Activated T-helper 1 cell treated with anti-CD3 and anti-CD28 coated beads, Interleukin-12 subunit alpha, Interleukin-12 subunit beta, Interleukin-2, Interleukin-4 antibody, amounts not matched to agents 30 ng/mL and 10 ng/mL and 1 ng/mL, durations not matched to agents 14 hours and 24 hours and 36 hours (primary cell): ENCODE measurements around the gene USP32. TPM values are rescaled to one million over a fixed set of nuclear protein-coding genes. Genes with fewer than 3 reads are reported as not detected.
A peak's percentile ranks its signal among the peaks of the same experiment; 100 is the strongest.
"Not testable (repeated sequence)": the region's sequence is repeated elsewhere in the genome, so short reads cannot be mapped to it uniquely, and the experiment has no call there.

ENCODE experiments used
- DNase-seq: peaks from one replicate; pipeline ENCODE4 v3.0.0; 2021; ENCODE audit warnings: low spot score
- H3K27ac Mint-ChIP-seq: one replicate; pipeline ENCODE4 v1.8.0; 2021; ENCODE audit warnings: mild to moderate bottlenecking, mixed read lengths
- H3K27me3 Mint-ChIP-seq: one replicate; pipeline ENCODE4 v1.8.0; 2022; ENCODE audit warnings: mild to moderate bottlenecking, moderate library complexity, mixed read lengths; ENCODE audit not compliant: insufficient read depth
- H3K36me3 Mint-ChIP-seq: one replicate; pipeline ENCODE4 v1.8.0; 2021; ENCODE audit warnings: low read depth, mixed read lengths
- H3K4me1 Mint-ChIP-seq: one replicate; pipeline ENCODE4 v1.8.0; 2021; ENCODE audit warnings: low read depth, mixed read lengths
- H3K4me3 Mint-ChIP-seq: one replicate; pipeline ENCODE4 v1.8.0; 2021; ENCODE audit warnings: mild to moderate bottlenecking, moderate library complexity, mixed read lengths
- H3K9me3 Mint-ChIP-seq: one replicate; pipeline ENCODE4 v1.8.0; 2021; ENCODE audit warnings: mixed read lengths
- intact Hi-C: fragments of 100-400 bp; cut with micrococcal nuclease; formaldehyde crosslinking; loops from one replicate; pipeline ENCODE4 v1.15.1; 2024
- total RNA-seq: library from RNA; stranded (reverse); gene quantifications from 2 replicates; pipeline ENCODE4 v1.2.3, GENCODE V29; 2022

USP32 gene
- total RNA-seq, 1 donor from 2014 or later, result 30.5 TPM

- no peak for DNase-seq
- Mint-ChIP-seq H3K4me1 (peaks cover 11% of the 10 kb centered on the region), H3K27me3 (no peaks in the 10 kb centered on the region), H3K9me3 (no peaks in the 10 kb centered on the region), H3K36me3 (peaks cover 9% of the 10 kb centered on the region), H3K27ac (no peak overlapping the region), H3K4me3 (no peak overlapping the region)
- intact Hi-C loops, result no loop called here
These were observed 61.2 kb downstream of the USP32 start for GRCh38 chr17:60330731-60331130.

DNA sequence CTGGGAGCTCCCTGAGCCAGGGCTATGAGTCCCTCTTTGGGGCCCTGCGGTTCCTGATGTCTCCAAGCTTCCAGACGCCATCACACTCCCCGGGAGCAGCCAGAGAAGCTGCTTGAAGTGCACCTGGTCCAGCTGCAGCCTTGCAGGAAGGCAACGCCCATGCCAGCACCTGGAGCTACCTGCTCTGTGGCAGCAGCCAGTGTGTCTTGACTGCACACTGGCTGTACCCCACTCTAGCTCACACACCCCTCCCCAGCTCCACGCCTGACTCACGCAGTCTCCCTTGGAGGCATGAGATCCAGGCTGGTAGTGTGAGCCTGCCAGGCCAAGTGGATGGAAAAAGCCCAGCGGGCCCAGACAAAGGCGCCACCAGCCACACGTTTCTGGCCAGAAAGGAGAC lies 63.3 kb downstream of the USP32 start:
- no peak for DNase-seq
- H3K27ac Mint-ChIP-seq, result no peak overlapping the region
- peaks cover 2% of the 10 kb centered on the region for H3K4me1 Mint-ChIP-seq
- peaks cover 7% of the 10 kb centered on the region for H3K36me3 Mint-ChIP-seq
- H3K27me3 Mint-ChIP-seq, result no peaks in the 10 kb centered on the region
- no peaks in the 10 kb centered on the region for H3K9me3 Mint-ChIP-seq
- H3K4me3 Mint-ChIP-seq, result no peak overlapping the region
- intact Hi-C loops, result no loop called here

- H3K9me3 Mint-ChIP-seq, result no peaks in the 10 kb centered on the region
- H3K27ac Mint-ChIP-seq, result no peak overlapping the region
- intact Hi-C loops, result no loop called here
- DNase-seq, result no peak
- H3K36me3 Mint-ChIP-seq, result peaks cover 7% of the 10 kb centered on the region
- no peaks in the 10 kb centered on the region for H3K4me1 Mint-ChIP-seq
- H3K27me3 Mint-ChIP-seq, result no peaks in the 10 kb centered on the region
- no peak overlapping the region for H3K4me3 Mint-ChIP-seq
These were observed 64.0 kb downstream of the USP32 start for GRCh38 chr17:60327901-60328273.

- H3K27me3 Mint-ChIP-seq, result no peaks in the 10 kb centered on the region
- no peaks in the 10 kb centered on the region for H3K4me1 Mint-ChIP-seq
- H3K4me3 Mint-ChIP-seq, result no peak overlapping the region
- no peak for DNase-seq
- intact Hi-C loops, result no loop called here
- no peak overlapping the region for H3K27ac Mint-ChIP-seq
- H3K36me3 Mint-ChIP-seq, result peaks cover 4% of the 10 kb centered on the region
- no peaks in the 10 kb centered on the region for H3K9me3 Mint-ChIP-seq
These were observed 64.6 kb downstream of the USP32 start for GRCh38 chr17:60327134-60327900.

- peaks cover 4% of the 10 kb centered on the region for H3K36me3 Mint-ChIP-seq
- intact Hi-C loops, result no loop called here
- no peak overlapping the region for H3K4me3 Mint-ChIP-seq
- H3K4me1 Mint-ChIP-seq, result no peaks in the 10 kb centered on the region
- no peak for DNase-seq
- H3K27me3 Mint-ChIP-seq, result no peaks in the 10 kb centered on the region
- H3K9me3 Mint-ChIP-seq, result no peaks in the 10 kb centered on the region
- no peak overlapping the region for H3K27ac Mint-ChIP-seq
These were observed 65.2 kb downstream of the USP32 start for GRCh38 chr17:60326702-60327101.

DNA sequence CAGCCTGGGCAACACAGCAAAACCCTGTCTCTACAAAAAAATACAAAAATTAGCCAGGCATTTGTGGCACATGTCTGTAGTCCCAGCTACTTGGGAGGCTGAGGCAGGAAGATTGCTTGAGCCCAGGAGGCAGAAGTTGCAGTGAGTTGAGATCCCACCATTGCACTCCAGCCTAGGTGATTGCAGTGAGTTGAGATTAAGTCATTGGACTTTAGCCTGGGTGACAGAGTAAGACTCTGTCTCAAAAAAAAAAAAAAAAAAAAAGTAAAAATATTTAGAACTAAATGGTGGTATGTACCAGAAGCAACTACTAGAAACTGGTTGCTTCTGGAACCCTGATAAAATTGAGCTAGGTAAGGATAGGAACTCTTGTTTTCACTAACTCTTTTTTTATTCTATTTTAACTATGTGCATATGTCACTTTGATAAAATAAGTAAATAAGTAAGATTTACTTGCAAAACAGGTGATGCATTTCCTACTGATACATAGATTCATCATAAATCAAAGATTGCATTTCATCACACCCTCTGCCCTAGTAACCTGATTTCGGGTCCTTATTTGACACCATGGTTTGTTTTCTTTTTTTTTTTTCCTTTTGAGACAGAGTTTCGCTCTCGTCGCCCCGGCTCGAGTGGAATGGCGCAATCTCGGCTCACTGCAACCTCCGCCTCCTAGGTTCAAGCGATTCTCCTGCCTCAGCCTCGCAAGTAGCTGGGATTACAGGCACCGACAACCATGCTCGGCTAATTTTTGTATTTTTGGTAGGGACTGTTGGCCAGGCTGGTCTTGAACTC lies 66.0 kb downstream of the USP32 start:
- intact Hi-C loops, result no loop called here
- H3K4me3 Mint-ChIP-seq, result no peak overlapping the region
- no peaks in the 10 kb centered on the region for H3K9me3 Mint-ChIP-seq
- DNase-seq, result no peak
- H3K27ac Mint-ChIP-seq, result no peak overlapping the region
- no peaks in the 10 kb centered on the region for H3K27me3 Mint-ChIP-seq
- H3K36me3 Mint-ChIP-seq, result peaks cover 4% of the 10 kb centered on the region
- no peaks in the 10 kb centered on the region for H3K4me1 Mint-ChIP-seq

- H3K36me3 Mint-ChIP-seq, result no peaks in the 10 kb centered on the region
- H3K27ac Mint-ChIP-seq, result no peak overlapping the region
- H3K27me3 Mint-ChIP-seq, result no peaks in the 10 kb centered on the region
- intact Hi-C loops, result no loop called here
- no peak for DNase-seq
- H3K4me3 Mint-ChIP-seq, result no peak overlapping the region
- no peaks in the 10 kb centered on the region for H3K4me1 Mint-ChIP-seq
- no peaks in the 10 kb centered on the region for H3K9me3 Mint-ChIP-seq
These were observed 68.2 kb downstream of the USP32 start for GRCh38 chr17:60323754-60324153.

GRCh38 chr17:60322056-60322387 lies 69.9 kb downstream of the USP32 start:
- no peaks in the 10 kb centered on the region for H3K27me3 Mint-ChIP-seq
- no peaks in the 10 kb centered on the region for H3K9me3 Mint-ChIP-seq
- H3K4me1 Mint-ChIP-seq, result no peaks in the 10 kb centered on the region
- H3K4me3 Mint-ChIP-seq, result no peak overlapping the region
- intact Hi-C loops, result no loop called here
- no peaks in the 10 kb centered on the region for H3K36me3 Mint-ChIP-seq
- no peak overlapping the region for H3K27ac Mint-ChIP-seq
- no peak for DNase-seq

GRCh38 chr17:60321336-60322055 lies 70.4 kb downstream of the USP32 start:
- H3K27ac Mint-ChIP-seq, result no peak overlapping the region
- no peaks in the 10 kb centered on the region for H3K9me3 Mint-ChIP-seq
- H3K4me1 Mint-ChIP-seq, result no peaks in the 10 kb centered on the region
- intact Hi-C loops, result no loop called here
- no peaks in the 10 kb centered on the region for H3K36me3 Mint-ChIP-seq
- H3K4me3 Mint-ChIP-seq, result no peak overlapping the region
- DNase-seq, result no peak
- no peaks in the 10 kb centered on the region for H3K27me3 Mint-ChIP-seq

DNA sequence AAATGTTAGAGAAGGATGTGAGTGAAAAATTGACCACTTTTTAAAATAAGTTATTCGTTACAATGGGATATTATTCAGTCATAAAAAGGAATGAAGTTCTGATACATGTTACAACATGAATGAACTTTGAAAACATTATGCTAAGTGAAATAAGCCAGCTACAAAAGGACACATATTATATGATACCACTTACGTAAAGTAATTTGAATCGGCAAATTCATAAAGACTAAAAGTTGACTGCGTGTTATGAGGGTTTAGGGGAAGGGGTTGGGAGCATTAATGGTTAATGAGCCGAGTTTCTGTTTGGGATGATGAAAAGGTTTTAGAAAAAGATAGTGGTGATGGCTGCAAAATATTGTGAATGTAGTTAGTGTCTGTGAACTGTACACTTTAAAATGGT lies 73.1 kb downstream of the USP32 start:
- Mint-ChIP-seq H3K27ac (no peak overlapping the region), H3K36me3 (no peaks in the 10 kb centered on the region), H3K9me3 (no peaks in the 10 kb centered on the region), H3K4me1 (peaks cover 7% of the 10 kb centered on the region), H3K4me3 (no peak overlapping the region), H3K27me3 (no peaks in the 10 kb centered on the region)
- intact Hi-C loops, result no loop called here
- no peak for DNase-seq

DNA sequence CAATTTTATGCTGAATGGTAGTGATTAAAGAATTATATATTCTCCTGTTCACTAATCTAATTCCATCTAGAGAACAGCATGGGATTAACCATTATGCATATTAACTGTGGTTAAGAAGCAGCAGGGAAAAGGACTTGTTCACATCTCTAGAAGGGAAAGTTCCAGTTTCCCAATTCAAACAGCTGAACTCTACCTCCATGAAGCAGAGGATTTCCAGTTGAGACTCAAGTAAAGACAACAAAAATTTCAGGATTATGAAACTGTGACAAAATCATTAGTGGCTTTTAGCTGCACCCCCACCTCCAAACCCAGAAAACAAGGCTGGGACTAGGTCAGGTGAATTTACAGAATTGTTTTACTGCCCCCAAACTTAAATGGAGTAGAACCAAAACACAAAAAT lies 73.6 kb downstream of the USP32 start:
- no peak overlapping the region for H3K4me3 Mint-ChIP-seq
- H3K9me3 Mint-ChIP-seq, result no peaks in the 10 kb centered on the region
- intact Hi-C loops, result no loop called here

DNA sequence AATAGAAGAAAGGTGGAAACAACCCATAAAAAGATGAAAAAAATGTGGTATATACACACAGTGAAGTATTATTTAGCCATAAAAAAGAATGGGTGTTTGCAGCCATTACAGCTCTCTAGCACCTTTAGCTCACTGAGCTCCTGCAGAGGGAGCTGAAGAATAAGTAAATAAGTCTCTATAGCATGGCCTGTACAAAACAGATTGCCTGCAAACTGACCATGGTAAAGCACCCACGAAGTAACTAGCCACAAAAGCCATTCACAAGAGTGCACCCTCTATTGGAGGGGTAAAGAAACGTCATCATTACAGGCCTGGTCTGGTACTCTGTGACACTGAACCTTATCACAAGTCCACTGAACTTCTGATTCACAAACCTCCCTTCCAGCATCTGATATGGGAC lies 76.3 kb downstream of the USP32 start:
- H3K27me3 Mint-ChIP-seq, result no peaks in the 10 kb centered on the region
- no peak overlapping the region for H3K4me3 Mint-ChIP-seq
- H3K4me1 Mint-ChIP-seq, result peaks cover 7% of the 10 kb centered on the region
- H3K27ac Mint-ChIP-seq, result no peak overlapping the region
- H3K36me3 Mint-ChIP-seq, result peaks cover 4% of the 10 kb centered on the region
- no peak for DNase-seq
- no peaks in the 10 kb centered on the region for H3K9me3 Mint-ChIP-seq
- intact Hi-C loops, result no loop called here

More for the DNA sequence above, 73.6 kb downstream of the USP32 start:
- Mint-ChIP-seq H3K4me1 (peaks cover 7% of the 10 kb centered on the region), H3K36me3 (peaks cover 2% of the 10 kb centered on the region), H3K27ac (no peak overlapping the region), H3K27me3 (no peaks in the 10 kb centered on the region)
- DNase-seq, result no peak

DNA sequence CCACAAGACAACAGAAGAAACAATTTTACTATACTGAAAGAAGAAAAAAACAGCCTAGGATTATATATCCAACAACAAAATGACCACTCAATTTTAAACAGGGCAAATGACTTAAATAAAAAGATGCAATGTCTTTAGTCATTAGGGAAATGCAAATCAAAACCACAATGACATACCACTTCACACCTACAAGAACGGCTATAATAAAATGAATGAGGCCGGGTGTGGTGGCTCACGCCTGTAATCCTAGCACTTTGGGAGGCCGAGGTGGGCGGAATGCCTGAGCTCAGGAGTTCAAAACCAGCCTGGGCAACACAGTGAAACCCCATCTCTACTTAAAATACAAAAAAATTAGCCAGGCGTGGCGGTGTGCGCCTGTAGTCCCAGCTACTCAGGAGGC lies 77.0 kb downstream of the USP32 start:
- H3K36me3 Mint-ChIP-seq, H3K4me1 Mint-ChIP-seq, DNase-seq, H3K9me3 Mint-ChIP-seq, intact Hi-C loops, H3K4me3 Mint-ChIP-seq, H3K27me3 Mint-ChIP-seq: not testable (repeated sequence)
- H3K27ac Mint-ChIP-seq, result peak overlapping the region; percentile 61
